Prostate gland (tissue), 2 donors: ENCODE results near the gene TBC1D22A.

Experiments used
- POLR2A ChIP-seq: fragments of 450-650 bp; IDR thresholded peaks from one replicate; pipeline ENCODE4 v1.6.1; 2016; ENCODE audit warnings: antibody characterized with exemption, mild to moderate bottlenecking
- POLR2AphosphoS5 ChIP-seq: sonication (generic); formaldehyde crosslinking; IDR thresholded peaks from one replicate; pipeline ENCODE4 v1.6.1; 2017; ENCODE audit warnings: antibody characterized with exemption
- TF ChIP-seq, protein P1 (sequence below), 4 experiments: fragments of 200-600 bp in 2 of 4; fragments of 450-650 bp in 2 of 4; sonication (generic) in 2 of 4; IDR thresholded peaks; 1 replicate in 3 of 4; 2 replicates in 1 of 4; pipeline ENCODE4 v1.5.1; 2016 to 2019; ENCODE audit warnings: antibody characterized with exemption in 4 of 4, mild to moderate bottlenecking in 2 of 4, moderate library complexity in 2 of 4

GRCh38 chr22:47124451-47124881 lies 362.0 kb downstream of the TBC1D22A start:
- TF ChIP-seq POLR2A (no peak), POLR2AphosphoS5 (no peak)
- TF ChIP-seq, protein P1, sequence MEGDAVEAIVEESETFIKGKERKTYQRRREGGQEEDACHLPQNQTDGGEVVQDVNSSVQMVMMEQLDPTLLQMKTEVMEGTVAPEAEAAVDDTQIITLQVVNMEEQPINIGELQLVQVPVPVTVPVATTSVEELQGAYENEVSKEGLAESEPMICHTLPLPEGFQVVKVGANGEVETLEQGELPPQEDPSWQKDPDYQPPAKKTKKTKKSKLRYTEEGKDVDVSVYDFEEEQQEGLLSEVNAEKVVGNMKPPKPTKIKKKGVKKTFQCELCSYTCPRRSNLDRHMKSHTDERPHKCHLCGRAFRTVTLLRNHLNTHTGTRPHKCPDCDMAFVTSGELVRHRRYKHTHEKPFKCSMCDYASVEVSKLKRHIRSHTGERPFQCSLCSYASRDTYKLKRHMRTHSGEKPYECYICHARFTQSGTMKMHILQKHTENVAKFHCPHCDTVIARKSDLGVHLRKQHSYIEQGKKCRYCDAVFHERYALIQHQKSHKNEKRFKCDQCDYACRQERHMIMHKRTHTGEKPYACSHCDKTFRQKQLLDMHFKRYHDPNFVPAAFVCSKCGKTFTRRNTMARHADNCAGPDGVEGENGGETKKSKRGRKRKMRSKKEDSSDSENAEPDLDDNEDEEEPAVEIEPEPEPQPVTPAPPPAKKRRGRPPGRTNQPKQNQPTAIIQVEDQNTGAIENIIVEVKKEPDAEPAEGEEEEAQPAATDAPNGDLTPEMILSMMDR (IDR thresholded peaks at IDR 0.05), result no peak
